ENCODE measurements around the gene NCAPG2.
"Not testable (repeated sequence)": the region's sequence is repeated elsewhere in the genome, so short reads cannot be mapped to it uniquely, and the experiment has no call there.

The NCAPG2 gene

GRCh38 chr7:158633055-158633956, 71.3 kb downstream of the NCAPG2 start:
- in situ Hi-C loops (cut with HindIII; ENCODE audit: low sequenced_read_pairs): no loop called here
- no peak overlapping the region for H3K4me3 ChIP-seq (ENCODE audit: low read depth, low read length)
- no peak for TF ChIP-seq CTCF (IDR thresholded peaks at IDR 0.05; ENCODE audit: low read depth, low read length)
- DNase-seq (ENCODE audit: low read depth, low spot score): no peak

GRCh38 chr7:158631574-158632195, 72.9 kb downstream of the NCAPG2 start:
- in situ Hi-C loops (cut with HindIII; ENCODE audit: low sequenced_read_pairs): no loop called here
- no peak overlapping the region for H3K4me3 ChIP-seq (ENCODE audit: low read depth, low read length)
- no peak for TF ChIP-seq CTCF (IDR thresholded peaks at IDR 0.05; ENCODE audit: low read depth, low read length)
- no peak for DNase-seq (ENCODE audit: low read depth, low spot score)

- H3K4me3 ChIP-seq (ENCODE audit: low read depth, low read length); DNase-seq (ENCODE audit: low read depth, low spot score); in situ Hi-C loops (cut with HindIII; ENCODE audit: low sequenced_read_pairs): not testable (repeated sequence)
These were observed 78.3 kb downstream of the NCAPG2 start for GRCh38 chr7:158626289-158626688.

GRCh38 chr7:158623241-158623640, 81.4 kb downstream of the NCAPG2 start:
- no peak for TF ChIP-seq CTCF (IDR thresholded peaks at IDR 0.05; ENCODE audit: low read depth, low read length)
- in situ Hi-C loops (cut with HindIII; ENCODE audit: low sequenced_read_pairs): no loop called here
- H3K4me3 ChIP-seq (ENCODE audit: low read depth, low read length): no peak overlapping the region
- no peak for DNase-seq (ENCODE audit: low read depth, low spot score)

GRCh38 chr7:158620839-158621441, 83.7 kb downstream of the NCAPG2 start:
- DNase-seq (ENCODE audit: low read depth, low spot score): no peak
- TF ChIP-seq CTCF (IDR thresholded peaks at IDR 0.05; ENCODE audit: low read depth, low read length): no peak
- in situ Hi-C loops (cut with HindIII; ENCODE audit: low sequenced_read_pairs): no loop called here
- no peak overlapping the region for H3K4me3 ChIP-seq (ENCODE audit: low read depth, low read length)

GRCh38 chr7:158620418-158620817, 84.2 kb downstream of the NCAPG2 start:
- in situ Hi-C loops (cut with HindIII; ENCODE audit: low sequenced_read_pairs): no loop called here
- no peak overlapping the region for H3K4me3 ChIP-seq (ENCODE audit: low read depth, low read length)
- no peak for DNase-seq (ENCODE audit: low read depth, low spot score)
- no peak for TF ChIP-seq CTCF (IDR thresholded peaks at IDR 0.05; ENCODE audit: low read depth, low read length)

- in situ Hi-C loops (cut with HindIII; ENCODE audit: low sequenced_read_pairs): no loop called here
- H3K4me3 ChIP-seq (ENCODE audit: low read depth, low read length): no peak overlapping the region
- TF ChIP-seq CTCF (IDR thresholded peaks at IDR 0.05; ENCODE audit: low read depth, low read length): no peak
- no peak for DNase-seq (ENCODE audit: low read depth, low spot score)
These were observed 85.9 kb downstream of the NCAPG2 start for GRCh38 chr7:158618745-158619140.
